Measurements from ENCODE around the gene PDIA6.

Gene PDIA6

GRCh38 chr2:10792660-10793400 lies 19.8 kb downstream of the PDIA6 start:
- TF ChIP-seq FOXP2 (optimal IDR thresholded peaks at IDR 0.05; ENCODE audit: borderline replicate concordance, extremely low read depth, extremely low read length, insufficient read depth) = no peak
- TF ChIP-seq TAF1 (IDR thresholded peaks at IDR 0.05; ENCODE audit: borderline replicate concordance, insufficient read depth, low read length) = no peak
- TF ChIP-seq POLR2AphosphoS5 (IDR thresholded peaks at IDR 0.05; ENCODE audit: low read depth, low read length) = no peak
- TF ChIP-seq SIN3A (IDR thresholded peaks at IDR 0.05; ENCODE audit: borderline replicate concordance, insufficient read depth, low read length) = no peak
- TF ChIP-seq, protein P1, sequence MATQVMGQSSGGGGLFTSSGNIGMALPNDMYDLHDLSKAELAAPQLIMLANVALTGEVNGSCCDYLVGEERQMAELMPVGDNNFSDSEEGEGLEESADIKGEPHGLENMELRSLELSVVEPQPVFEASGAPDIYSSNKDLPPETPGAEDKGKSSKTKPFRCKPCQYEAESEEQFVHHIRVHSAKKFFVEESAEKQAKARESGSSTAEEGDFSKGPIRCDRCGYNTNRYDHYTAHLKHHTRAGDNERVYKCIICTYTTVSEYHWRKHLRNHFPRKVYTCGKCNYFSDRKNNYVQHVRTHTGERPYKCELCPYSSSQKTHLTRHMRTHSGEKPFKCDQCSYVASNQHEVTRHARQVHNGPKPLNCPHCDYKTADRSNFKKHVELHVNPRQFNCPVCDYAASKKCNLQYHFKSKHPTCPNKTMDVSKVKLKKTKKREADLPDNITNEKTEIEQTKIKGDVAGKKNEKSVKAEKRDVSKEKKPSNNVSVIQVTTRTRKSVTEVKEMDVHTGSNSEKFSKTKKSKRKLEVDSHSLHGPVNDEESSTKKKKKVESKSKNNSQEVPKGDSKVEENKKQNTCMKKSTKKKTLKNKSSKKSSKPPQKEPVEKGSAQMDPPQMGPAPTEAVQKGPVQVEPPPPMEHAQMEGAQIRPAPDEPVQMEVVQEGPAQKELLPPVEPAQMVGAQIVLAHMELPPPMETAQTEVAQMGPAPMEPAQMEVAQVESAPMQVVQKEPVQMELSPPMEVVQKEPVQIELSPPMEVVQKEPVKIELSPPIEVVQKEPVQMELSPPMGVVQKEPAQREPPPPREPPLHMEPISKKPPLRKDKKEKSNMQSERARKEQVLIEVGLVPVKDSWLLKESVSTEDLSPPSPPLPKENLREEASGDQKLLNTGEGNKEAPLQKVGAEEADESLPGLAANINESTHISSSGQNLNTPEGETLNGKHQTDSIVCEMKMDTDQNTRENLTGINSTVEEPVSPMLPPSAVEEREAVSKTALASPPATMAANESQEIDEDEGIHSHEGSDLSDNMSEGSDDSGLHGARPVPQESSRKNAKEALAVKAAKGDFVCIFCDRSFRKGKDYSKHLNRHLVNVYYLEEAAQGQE (IDR thresholded peaks at IDR 0.05; ENCODE audit: insufficient read depth in 1 of 2, low read depth in 2 of 2, low read length in 2 of 2) = no peak

DNA sequence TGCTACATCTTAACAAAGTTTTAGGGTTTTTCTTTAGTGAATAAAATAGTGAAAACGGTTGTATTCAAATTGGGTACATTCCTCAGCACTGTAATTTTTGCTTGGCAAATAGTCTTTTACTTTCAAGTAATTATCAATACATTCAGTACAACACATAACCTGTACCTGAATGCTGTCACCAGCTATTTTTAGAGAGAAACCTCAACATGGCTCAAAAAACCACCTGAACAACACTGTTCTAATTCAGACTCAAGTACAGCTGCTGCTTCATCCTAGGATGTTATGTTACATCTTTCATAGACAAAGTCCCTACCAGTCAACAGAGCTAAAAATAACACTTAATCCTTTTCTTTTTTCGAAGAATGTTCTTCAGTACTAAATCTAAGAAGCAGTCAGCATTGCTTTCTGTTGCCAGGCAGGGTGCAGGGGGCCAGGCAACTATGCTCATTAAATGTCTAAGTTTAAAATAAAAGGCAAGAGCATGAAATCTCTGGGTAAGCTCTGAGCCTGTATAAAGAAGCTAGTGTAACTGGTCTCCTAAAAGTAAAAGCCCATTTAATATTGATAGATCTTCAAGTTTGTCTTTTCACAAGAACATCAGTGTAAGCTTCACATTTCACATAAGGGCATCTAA lies 20.5 kb downstream of the PDIA6 start:
- TF ChIP-seq TAF1 (IDR thresholded peaks at IDR 0.05; ENCODE audit: borderline replicate concordance, insufficient read depth, low read length) (no peak), SIN3A (IDR thresholded peaks at IDR 0.05; ENCODE audit: borderline replicate concordance, insufficient read depth, low read length) (no peak), FOXP2 (optimal IDR thresholded peaks at IDR 0.05; ENCODE audit: borderline replicate concordance, extremely low read depth, extremely low read length, insufficient read depth) (no peak), POLR2AphosphoS5 (IDR thresholded peaks at IDR 0.05; ENCODE audit: low read depth, low read length) (no peak)
- TF ChIP-seq, protein P1 (IDR thresholded peaks at IDR 0.05; ENCODE audit: insufficient read depth in 1 of 2, low read depth in 2 of 2, low read length in 2 of 2) = no peak

DNA sequence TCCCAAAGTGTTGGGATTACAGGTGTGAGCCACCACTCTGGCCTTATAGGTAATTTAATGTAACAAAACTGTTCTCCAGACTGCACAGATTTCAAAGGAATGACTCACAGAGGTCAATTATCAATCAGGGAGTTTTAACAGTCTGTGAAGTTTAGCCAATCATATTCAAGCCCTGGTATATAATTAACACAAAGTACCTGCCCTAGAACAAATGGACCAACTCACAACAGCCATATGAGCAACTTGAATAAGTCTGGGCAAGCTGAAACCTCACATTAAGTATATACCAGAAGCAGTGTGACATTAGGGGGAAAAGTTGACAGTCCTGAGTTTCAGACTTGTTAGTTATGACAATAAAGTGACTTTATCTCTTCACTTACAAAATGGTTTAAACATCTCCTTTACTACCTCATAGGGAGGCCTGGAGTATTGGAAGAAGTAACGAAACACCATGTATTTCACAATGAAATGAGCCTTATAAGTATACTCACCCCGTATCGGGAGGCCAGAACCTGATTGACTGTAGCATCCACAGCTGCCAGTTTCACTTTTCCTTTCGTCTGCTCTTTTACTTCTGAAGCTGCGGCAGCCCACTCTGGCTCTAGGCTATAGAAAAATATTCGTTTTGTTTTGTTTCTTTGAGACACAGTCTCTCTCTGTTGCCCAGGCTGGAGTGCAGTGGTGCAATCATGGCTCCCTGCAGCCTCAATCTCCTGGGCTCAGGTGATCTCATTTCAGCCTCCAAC lies 22.2 kb downstream of the PDIA6 start:
- TF ChIP-seq POLR2AphosphoS5 (IDR thresholded peaks at IDR 0.05; ENCODE audit: low read depth, low read length) (no peak), FOXP2 (optimal IDR thresholded peaks at IDR 0.05; ENCODE audit: borderline replicate concordance, extremely low read depth, extremely low read length, insufficient read depth) (no peak), SIN3A (IDR thresholded peaks at IDR 0.05; ENCODE audit: borderline replicate concordance, insufficient read depth, low read length) (no peak), TAF1 (IDR thresholded peaks at IDR 0.05; ENCODE audit: borderline replicate concordance, insufficient read depth, low read length) (no peak)
- TF ChIP-seq, protein P1 (IDR thresholded peaks at IDR 0.05; ENCODE audit: insufficient read depth in 1 of 2, low read depth in 2 of 2, low read length in 2 of 2) = no peak

DNA sequence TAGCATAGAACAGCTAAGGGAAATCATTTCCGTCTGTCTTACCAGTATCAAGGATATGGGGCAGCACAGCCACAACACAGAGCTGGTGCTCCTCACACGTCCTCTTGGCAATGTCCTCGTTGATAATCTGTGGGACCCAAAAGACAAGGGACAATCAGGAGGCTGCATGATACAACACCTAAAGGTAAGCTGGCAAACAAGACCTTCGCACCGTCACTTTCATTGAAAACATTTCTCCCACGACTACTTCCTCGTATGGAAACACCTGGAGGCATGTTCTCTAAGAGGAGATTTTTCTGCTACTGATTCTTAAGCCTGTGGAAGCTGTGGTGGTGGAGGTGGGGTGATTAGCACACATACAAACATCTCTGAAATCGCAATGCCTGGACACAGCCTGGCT lies 23.7 kb downstream of the PDIA6 start:
- TF ChIP-seq POLR2AphosphoS5 (IDR thresholded peaks at IDR 0.05; ENCODE audit: low read depth, low read length) (no peak), FOXP2 (optimal IDR thresholded peaks at IDR 0.05; ENCODE audit: borderline replicate concordance, extremely low read depth, extremely low read length, insufficient read depth) (no peak)

DNA sequence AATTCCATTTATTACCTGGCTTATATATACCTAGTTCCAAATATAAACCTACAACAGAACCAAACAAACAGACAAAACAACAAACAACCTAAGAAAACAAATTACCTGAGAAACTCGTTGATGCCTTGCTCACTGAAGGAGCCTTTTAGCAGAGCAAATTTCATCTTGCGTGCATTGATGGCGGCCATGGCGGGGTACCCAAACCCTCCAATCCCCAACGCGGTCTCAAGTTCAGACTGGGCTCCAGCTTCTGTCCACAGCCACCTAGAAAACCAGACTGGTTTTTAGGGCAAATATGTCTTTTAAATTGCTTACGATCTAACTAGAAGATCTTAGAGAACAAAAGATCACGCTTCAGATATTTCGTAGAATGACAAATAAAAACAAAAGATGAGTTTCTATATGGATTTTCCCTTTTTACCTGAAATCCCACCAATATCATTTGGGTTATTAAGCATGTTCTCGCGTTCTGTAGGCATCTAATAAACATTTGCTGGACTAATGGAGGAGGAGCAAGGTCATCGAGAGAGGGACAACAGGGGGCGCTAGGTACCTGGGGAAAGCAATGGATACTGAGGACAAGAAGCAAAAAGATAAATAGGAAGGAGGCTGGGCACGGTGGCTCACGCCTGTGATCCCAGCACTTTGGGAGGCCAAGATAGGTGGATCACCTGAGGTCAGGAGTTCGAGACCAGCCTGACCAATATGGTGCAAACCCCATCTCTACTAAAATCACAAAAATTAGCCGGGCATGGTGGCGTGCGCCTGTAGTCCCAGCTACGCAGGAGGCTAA lies 25.2 kb downstream of the PDIA6 start:
- TF ChIP-seq POLR2AphosphoS5 (IDR thresholded peaks at IDR 0.05; ENCODE audit: low read depth, low read length) (no peak), TAF1 (IDR thresholded peaks at IDR 0.05; ENCODE audit: borderline replicate concordance, insufficient read depth, low read length) (no peak), FOXP2 (optimal IDR thresholded peaks at IDR 0.05; ENCODE audit: borderline replicate concordance, extremely low read depth, extremely low read length, insufficient read depth) (no peak), SIN3A (IDR thresholded peaks at IDR 0.05; ENCODE audit: borderline replicate concordance, insufficient read depth, low read length) (no peak)
- TF ChIP-seq, protein P1 (IDR thresholded peaks at IDR 0.05; ENCODE audit: insufficient read depth in 1 of 2, low read depth in 2 of 2, low read length in 2 of 2) = no peak

Measured in PFSK-1 (cell line).